GM12878 (cell line): ENCODE results near the gene TFB1M. TPM values are rescaled to one million over a fixed set of nuclear protein-coding genes. Genes with fewer than 3 reads are reported as not detected.

ENCODE experiments used
- EZH2 ChIP-seq: IDR thresholded peaks from 2 replicates; pipeline ENCODE4 v1.6.1; 2012; ENCODE audit warnings: low read depth, mild to moderate bottlenecking, control low read depth, inconsistent platforms, low read length, borderline replicate concordance; ENCODE audit not compliant: control insufficient read depth
- HDGF ChIP-seq: fragments of 450-650 bp; IDR thresholded peaks from 2 replicates; pipeline ENCODE4 v1.6.1; 2016; ENCODE audit warnings: antibody characterized with exemption
- USF2 ChIP-seq: IDR thresholded peaks from 2 replicates; pipeline ENCODE4 v1.6.1; 2011; ENCODE audit warnings: low read depth, low read length, improper control_type of control experiment, borderline replicate concordance
- ZNF274 ChIP-seq: IDR thresholded peaks from one replicate; pipeline ENCODE4 v1.8.0; 2011; ENCODE audit not compliant: insufficient read length, insufficient read depth
- polyA plus RNA-seq, 11 experiments: library from polyadenylated mRNA; depleted of rRNA in 4 of 11; unstranded in 6 of 11; stranded (reverse) in 5 of 11; fragments of >200 nt; fragmentation: Nextera tagmentation in 4 of 11; fragmentation: Illumina TruSeq in 1 of 11; extraction: Ambion mirVana in 4 of 11; extraction: Trizol in 1 of 11; gene quantifications; 1 replicate in 1 of 11; 2 replicates in 10 of 11; pipeline versions ENCODE4 v1.2.1 to v1.2.3, GENCODE V29; 2011 to 2016; ENCODE audit warnings: inconsistent platforms in 2 of 11, missing spikeins in 2 of 11, low read depth in 1 of 11
- total RNA-seq, 4 experiments: library from RNA; depleted of rRNA in 3 of 4; stranded (reverse); fragments of >200 nt in 3 of 4; fragmentation: Illumina TruSeq in 1 of 4; extraction: Trizol in 1 of 4; gene quantifications; 2 replicates each; pipeline versions ENCODE4 v1.2.1 to v1.2.3, GENCODE V29; 2013 to 2021
- TF ChIP-seq, protein P1 (sequence below): fragments of 450-650 bp; IDR thresholded peaks from 2 replicates; pipeline ENCODE4 v1.6.1; 2017; ENCODE audit warnings: mild to moderate bottlenecking, moderate library complexity
- TF ChIP-seq, protein P2 (sequence below): IDR thresholded peaks from 2 replicates; pipeline ENCODE4 v1.6.1; 2011; ENCODE audit warnings: borderline replicate concordance, low read depth, mild to moderate bottlenecking, moderate library complexity, low read length; ENCODE audit not compliant: insufficient read depth, poor library complexity, severe bottlenecking
- TF ChIP-seq, protein P3 (sequence below): fragments of 450-650 bp; IDR thresholded peaks from 2 replicates; pipeline ENCODE4 v1.6.1; 2018; ENCODE audit warnings: borderline replicate concordance, mild to moderate bottlenecking; ENCODE audit not compliant: partially characterized antibody
- TF ChIP-seq, protein P4 (sequence below): fragments of 450-650 bp; IDR thresholded peaks from 2 replicates; pipeline ENCODE4 v1.6.1; 2017; ENCODE audit warnings: borderline replicate concordance

The TFB1M gene
- total and polyA plus RNA-seq, 10 of the 15 experiments (the other 5 are each of a cell fraction or from before 2014, with no cell fraction given), result 29.9 to 117 (median 41.3) TPM

DNA sequence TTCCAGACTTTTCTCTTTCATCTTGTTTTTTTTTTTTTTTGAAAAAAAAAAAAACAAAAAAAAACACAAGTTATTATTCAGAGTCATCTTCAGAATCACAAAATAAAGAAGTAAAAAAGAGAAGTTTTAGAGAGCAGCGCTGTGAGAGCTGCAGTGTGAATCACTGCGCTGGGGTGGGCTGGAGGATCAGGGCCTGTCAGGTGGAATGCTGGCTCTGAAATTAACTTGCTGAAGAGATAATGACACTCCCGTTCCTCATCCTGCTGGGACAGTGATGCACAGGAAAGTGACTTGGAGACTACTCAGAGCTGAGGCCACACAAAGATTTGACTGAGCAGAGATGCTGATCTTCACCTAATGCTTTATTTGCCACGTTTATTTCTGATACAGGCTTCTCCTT, 93.2 kb downstream of the TFB1M start (continued):
- TF ChIP-seq, protein P1, sequence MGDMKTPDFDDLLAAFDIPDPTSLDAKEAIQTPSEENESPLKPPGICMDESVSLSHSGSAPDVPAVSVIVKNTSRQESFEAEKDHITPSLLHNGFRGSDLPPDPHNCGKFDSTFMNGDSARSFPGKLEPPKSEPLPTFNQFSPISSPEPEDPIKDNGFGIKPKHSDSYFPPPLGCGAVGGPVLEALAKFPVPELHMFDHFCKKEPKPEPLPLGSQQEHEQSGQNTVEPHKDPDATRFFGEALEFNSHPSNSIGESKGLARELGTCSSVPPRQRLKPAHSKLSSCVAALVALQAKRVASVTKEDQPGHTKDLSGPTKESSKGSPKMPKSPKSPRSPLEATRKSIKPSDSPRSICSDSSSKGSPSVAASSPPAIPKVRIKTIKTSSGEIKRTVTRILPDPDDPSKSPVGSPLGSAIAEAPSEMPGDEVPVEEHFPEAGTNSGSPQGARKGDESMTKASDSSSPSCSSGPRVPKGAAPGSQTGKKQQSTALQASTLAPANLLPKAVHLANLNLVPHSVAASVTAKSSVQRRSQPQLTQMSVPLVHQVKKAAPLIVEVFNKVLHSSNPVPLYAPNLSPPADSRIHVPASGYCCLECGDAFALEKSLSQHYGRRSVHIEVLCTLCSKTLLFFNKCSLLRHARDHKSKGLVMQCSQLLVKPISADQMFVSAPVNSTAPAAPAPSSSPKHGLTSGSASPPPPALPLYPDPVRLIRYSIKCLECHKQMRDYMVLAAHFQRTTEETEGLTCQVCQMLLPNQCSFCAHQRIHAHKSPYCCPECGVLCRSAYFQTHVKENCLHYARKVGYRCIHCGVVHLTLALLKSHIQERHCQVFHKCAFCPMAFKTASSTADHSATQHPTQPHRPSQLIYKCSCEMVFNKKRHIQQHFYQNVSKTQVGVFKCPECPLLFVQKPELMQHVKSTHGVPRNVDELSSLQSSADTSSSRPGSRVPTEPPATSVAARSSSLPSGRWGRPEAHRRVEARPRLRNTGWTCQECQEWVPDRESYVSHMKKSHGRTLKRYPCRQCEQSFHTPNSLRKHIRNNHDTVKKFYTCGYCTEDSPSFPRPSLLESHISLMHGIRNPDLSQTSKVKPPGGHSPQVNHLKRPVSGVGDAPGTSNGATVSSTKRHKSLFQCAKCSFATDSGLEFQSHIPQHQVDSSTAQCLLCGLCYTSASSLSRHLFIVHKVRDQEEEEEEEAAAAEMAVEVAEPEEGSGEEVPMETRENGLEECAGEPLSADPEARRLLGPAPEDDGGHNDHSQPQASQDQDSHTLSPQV, result no peak
- TF ChIP-seq, protein P2, sequence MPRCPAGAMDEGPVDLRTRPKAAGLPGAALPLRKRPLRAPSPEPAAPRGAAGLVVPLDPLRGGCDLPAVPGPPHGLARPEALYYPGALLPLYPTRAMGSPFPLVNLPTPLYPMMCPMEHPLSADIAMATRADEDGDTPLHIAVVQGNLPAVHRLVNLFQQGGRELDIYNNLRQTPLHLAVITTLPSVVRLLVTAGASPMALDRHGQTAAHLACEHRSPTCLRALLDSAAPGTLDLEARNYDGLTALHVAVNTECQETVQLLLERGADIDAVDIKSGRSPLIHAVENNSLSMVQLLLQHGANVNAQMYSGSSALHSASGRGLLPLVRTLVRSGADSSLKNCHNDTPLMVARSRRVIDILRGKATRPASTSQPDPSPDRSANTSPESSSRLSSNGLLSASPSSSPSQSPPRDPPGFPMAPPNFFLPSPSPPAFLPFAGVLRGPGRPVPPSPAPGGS, result no peak
- TF ChIP-seq EZH2 (no peak), HDGF (no peak), USF2 (no peak), ZNF274 (no peak)
- TF ChIP-seq, protein P3, sequence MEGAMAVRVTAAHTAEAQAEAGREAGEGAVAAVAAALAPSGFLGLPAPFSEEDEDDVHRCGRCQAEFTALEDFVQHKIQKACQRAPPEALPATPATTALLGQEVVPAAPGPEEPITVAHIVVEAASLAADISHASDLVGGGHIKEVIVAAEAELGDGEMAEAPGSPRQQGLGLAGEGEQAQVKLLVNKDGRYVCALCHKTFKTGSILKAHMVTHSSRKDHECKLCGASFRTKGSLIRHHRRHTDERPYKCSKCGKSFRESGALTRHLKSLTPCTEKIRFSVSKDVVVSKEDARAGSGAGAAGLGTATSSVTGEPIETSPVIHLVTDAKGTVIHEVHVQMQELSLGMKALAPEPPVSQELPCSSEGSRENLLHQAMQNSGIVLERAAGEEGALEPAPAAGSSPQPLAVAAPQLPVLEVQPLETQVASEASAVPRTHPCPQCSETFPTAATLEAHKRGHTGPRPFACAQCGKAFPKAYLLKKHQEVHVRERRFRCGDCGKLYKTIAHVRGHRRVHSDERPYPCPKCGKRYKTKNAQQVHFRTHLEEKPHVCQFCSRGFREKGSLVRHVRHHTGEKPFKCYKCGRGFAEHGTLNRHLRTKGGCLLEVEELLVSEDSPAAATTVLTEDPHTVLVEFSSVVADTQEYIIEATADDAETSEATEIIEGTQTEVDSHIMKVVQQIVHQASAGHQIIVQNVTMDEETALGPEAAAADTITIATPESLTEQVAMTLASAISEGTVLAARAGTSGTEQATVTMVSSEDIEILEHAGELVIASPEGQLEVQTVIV, result no peak
- TF ChIP-seq, protein P4, sequence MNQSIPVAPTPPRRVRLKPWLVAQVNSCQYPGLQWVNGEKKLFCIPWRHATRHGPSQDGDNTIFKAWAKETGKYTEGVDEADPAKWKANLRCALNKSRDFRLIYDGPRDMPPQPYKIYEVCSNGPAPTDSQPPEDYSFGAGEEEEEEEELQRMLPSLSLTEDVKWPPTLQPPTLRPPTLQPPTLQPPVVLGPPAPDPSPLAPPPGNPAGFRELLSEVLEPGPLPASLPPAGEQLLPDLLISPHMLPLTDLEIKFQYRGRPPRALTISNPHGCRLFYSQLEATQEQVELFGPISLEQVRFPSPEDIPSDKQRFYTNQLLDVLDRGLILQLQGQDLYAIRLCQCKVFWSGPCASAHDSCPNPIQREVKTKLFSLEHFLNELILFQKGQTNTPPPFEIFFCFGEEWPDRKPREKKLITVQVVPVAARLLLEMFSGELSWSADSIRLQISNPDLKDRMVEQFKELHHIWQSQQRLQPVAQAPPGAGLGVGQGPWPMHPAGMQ, result no peak
- TF ChIP-seq, all 136 proteins: peak for 0
